ENCODE measurements around the gene NET1. TPM values are rescaled to one million over a fixed set of nuclear protein-coding genes. Genes with fewer than 3 reads are reported as not detected.

NET1 gene
- total and polyA plus RNA-seq, 2 donors (not counting 3 experiments of a cell fraction or from before 2014, with no cell fraction given) = 14.4 to 46.3 TPM

- Histone ChIP-seq H3K4me3 (replicated peaks in 1 of 3; ENCODE audit: insufficient read depth in 1 of 3, low read depth in 1 of 3, low read length in 3 of 3) (no peak overlapping the region), H2AFZ (ENCODE audit: low read depth, low read length) (no peak overlapping the region), H3K9me3 (replicated peaks; ENCODE audit: control insufficient read depth, insufficient read depth, low read length) (no peaks in the 10 kb centered on the region), H3K9ac (replicated peaks; ENCODE audit: extremely low read depth, insufficient read depth, low read length) (no peak overlapping the region), H3K27me3 (ENCODE audit: control insufficient read depth in 2 of 2, insufficient read depth in 2 of 2, low read length in 2 of 2) (no peaks in the 10 kb centered on the region), H4K20me1 (replicated peaks; ENCODE audit: control insufficient read depth, extremely low read depth, insufficient read depth, low read length) (no peaks in the 10 kb centered on the region), H3K79me2 (ENCODE audit: control insufficient read depth, insufficient read depth, low read length) (peaks cover 76% of the 10 kb centered on the region), H3K9me1 (replicated peaks; ENCODE audit: control insufficient read depth, extremely low read depth, insufficient read depth, low read length) (no peaks in the 10 kb centered on the region), H3K36me3 (ENCODE audit: control insufficient read depth in 2 of 2, extremely low read depth in 1 of 2, insufficient read depth in 2 of 2, low read length in 2 of 2) (no peaks in the 10 kb centered on the region), H3K4me1 (ENCODE audit: control insufficient read depth, extremely low read depth, insufficient read depth, low read length) (peaks cover 14% of the 10 kb centered on the region), H3K27ac (ENCODE audit: insufficient read depth, low read depth, low read length) (no peak overlapping the region), H3K4me2 (ENCODE audit: insufficient read depth, low read length) (peak overlapping the region; percentile 62)
- dilution Hi-C loops (cut with MboI; ENCODE audit: extremely low pct_ligation_motif_present, low sequenced_read_pairs) = no loop called here
- BruUV-seq (replicated peaks) = no TSS peak
- TF ChIP-seq, protein P1, sequence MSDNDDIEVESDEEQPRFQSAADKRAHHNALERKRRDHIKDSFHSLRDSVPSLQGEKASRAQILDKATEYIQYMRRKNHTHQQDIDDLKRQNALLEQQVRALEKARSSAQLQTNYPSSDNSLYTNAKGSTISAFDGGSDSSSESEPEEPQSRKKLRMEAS (IDR thresholded peaks at IDR 0.05; ENCODE audit: insufficient read depth, insufficient read length) = no peak
- CTCF ChIA-PET = interaction anchor here (0.7 to 4.3 kb wide), 8 partner anchors 9 to 609 kb away, joined by 3 to 39 read pairs (median 4); partner anchors contain the start of gene NET1
- DNase-seq (ENCODE audit: low read depth, low spot score) (peak; percentile 55), FAIRE-seq (no peak)
- intact Hi-C loops (cut with micrococcal nuclease) = no loop called here
- POLR2A ChIA-PET = no interaction called here
Measured at GRCh38 chr10:5423771-5424170, 11.4 kb downstream of the NET1 start.

DNA sequence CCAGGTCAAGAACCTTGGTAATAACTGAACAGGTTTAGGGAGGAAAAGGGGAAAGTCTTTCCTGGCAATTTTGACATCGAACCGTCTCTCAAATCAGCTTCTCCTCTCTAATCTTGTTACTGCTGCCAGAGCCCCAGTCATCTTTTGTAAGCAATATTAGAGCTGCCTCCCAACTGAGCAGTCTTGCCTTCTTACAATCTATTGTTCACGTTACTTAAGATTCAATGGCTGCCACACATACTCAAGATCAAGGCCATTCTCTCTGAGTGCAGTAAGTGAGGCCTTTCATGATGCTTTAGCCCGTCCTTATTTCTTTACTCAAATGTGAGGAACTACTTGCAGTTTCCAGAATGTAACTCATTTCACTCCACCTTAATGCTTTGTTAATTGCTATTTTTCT, 12.4 kb downstream of the NET1 start:
- peaks cover 66% of the 10 kb centered on the region for H3K79me2 ChIP-seq (ENCODE audit: control insufficient read depth, insufficient read depth, low read length)
- no TSS peak for BruUV-seq (replicated peaks)

More for the DNA sequence above, 12.4 kb downstream of the NET1 start:
- H3K9me1 ChIP-seq (replicated peaks; ENCODE audit: control insufficient read depth, extremely low read depth, insufficient read depth, low read length) = no peaks in the 10 kb centered on the region
- no peaks in the 10 kb centered on the region for H3K27me3 ChIP-seq (ENCODE audit: control insufficient read depth in 2 of 2, insufficient read depth in 2 of 2, low read length in 2 of 2)
- CTCF ChIA-PET = interaction anchor here (1.0 to 4.3 kb wide), 8 partner anchors 8 to 609 kb away, joined by 3 to 39 read pairs (median 6); partner anchors contain the start of gene NET1
- H3K4me2 ChIP-seq (ENCODE audit: insufficient read depth, low read length) = no peak overlapping the region
- TF ChIP-seq POLR2A (IDR thresholded peaks at IDR 0.05; ENCODE audit: low read depth, low read length) (no peak), EZH2 (IDR thresholded peaks at IDR 0.05; ENCODE audit: borderline replicate concordance, low read depth, low read length, severe bottlenecking) (no peak), GATA2 (IDR thresholded peaks at IDR 0.05; ENCODE audit: insufficient read depth, insufficient read length, low read depth, low read length) (no peak), FOS (IDR thresholded peaks at IDR 0.05; ENCODE audit: borderline replicate concordance, insufficient read depth, low read length) (no peak), POLR2AphosphoS5 (IDR thresholded peaks at IDR 0.05; ENCODE audit: insufficient read depth, low read depth, low read length) (no peak), MYC (IDR thresholded peaks at IDR 0.05; ENCODE audit: low read depth, low read length) (no peak)
- TF ChIP-seq, protein P1 (IDR thresholded peaks at IDR 0.05; ENCODE audit: insufficient read depth, insufficient read length) = no peak
- H2AFZ ChIP-seq (ENCODE audit: low read depth, low read length) = peak overlapping the region; percentile 79
- no peak overlapping the region for H3K27ac ChIP-seq (ENCODE audit: insufficient read depth, low read depth, low read length)
- H3K9me3 ChIP-seq (replicated peaks; ENCODE audit: control insufficient read depth, insufficient read depth, low read length) = no peaks in the 10 kb centered on the region
- H3K36me3 ChIP-seq (ENCODE audit: control insufficient read depth in 2 of 2, extremely low read depth in 1 of 2, insufficient read depth in 2 of 2, low read length in 2 of 2) = no peaks in the 10 kb centered on the region
- peaks cover 14% of the 10 kb centered on the region for H3K4me1 ChIP-seq (ENCODE audit: control insufficient read depth, extremely low read depth, insufficient read depth, low read length)
- dilution Hi-C loops (cut with MboI; ENCODE audit: extremely low pct_ligation_motif_present, low sequenced_read_pairs) = no loop called here
- FAIRE-seq (no peak), DNase-seq (ENCODE audit: low read depth, low spot score) (no peak)
- H3K4me3 ChIP-seq (replicated peaks in 1 of 3; ENCODE audit: insufficient read depth in 1 of 3, low read depth in 1 of 3, low read length in 3 of 3) = no peak overlapping the region
- no peak overlapping the region for H3K9ac ChIP-seq (replicated peaks; ENCODE audit: extremely low read depth, insufficient read depth, low read length)
- no peaks in the 10 kb centered on the region for H4K20me1 ChIP-seq (replicated peaks; ENCODE audit: control insufficient read depth, extremely low read depth, insufficient read depth, low read length)
- intact Hi-C loops (cut with micrococcal nuclease) = no loop called here
- POLR2A ChIA-PET = interaction anchor here (0.6 kb wide), 1 partner anchor 662 kb away, joined by 4 read pairs; no protein-coding TSS in a partner anchor
